Pancreas (tissue), 10 donors: Measurements from ENCODE around the gene PHAF1. TPM values are rescaled to one million over a fixed set of nuclear protein-coding genes. Genes with fewer than 3 reads are reported as not detected.
A peak's percentile ranks its signal among the peaks of the same experiment; 100 is the strongest.

Source experiments
- ATAC-seq, 4 donors: fragments of 200-7000 bp; cut with Tn5 transposase; one replicate each; pipeline versions ENCODE4 v1.8.0 to v1.9.1; 2020; ENCODE audit warnings: mild to moderate bottlenecking in 4 of 4, moderate library complexity in 4 of 4
- DNase-seq, 6 donors: peaks; one replicate each; pipeline ENCODE4 v3.0.0-alpha.2; 2020
- FAIRE-seq: peaks from 2 replicates; lab custom pipeline; 2012; peaks lifted over from hg19 to GRCh38; lab: Jason Lieb, UNC
- H3K27ac ChIP-seq, 4 donors: fragments of 200-600 bp; sonication (generic); 1 replicate in 3 of 4; 2 replicates in 1 of 4; pipeline versions ENCODE4 v1.5.0 to v1.8.0; 2020
- H3K27me3 ChIP-seq, 4 donors: fragments of 200-600 bp; one replicate each; pipeline ENCODE4 v1.8.0; 2021
- H3K36me3 ChIP-seq, 3 donors: fragments of 200-600 bp; sonication (generic) in 1 of 3; one replicate each; pipeline versions ENCODE4 v1.5.0 to v1.8.0; 2020 to 2021
- H3K4me1 ChIP-seq, 3 donors: fragments of 200-600 bp; one replicate each; pipeline ENCODE4 v1.8.0; 2021
- H3K4me3 ChIP-seq, 4 donors: fragments of 200-600 bp; sonication (generic) in 2 of 4; one replicate each; pipeline versions ENCODE4 v1.5.0 to v1.8.0; 2020 to 2021
- H3K9me3 ChIP-seq, 4 donors: fragments of 200-600 bp; one replicate each; pipeline ENCODE4 v1.8.0; 2021
- CTCF ChIP-seq, 4 donors: fragments of 200-600 bp; sonication (generic) in 3 of 4; IDR thresholded peaks; one replicate each; pipeline versions ENCODE4 v1.5.0 to v1.8.0; 2021; ENCODE audit warnings: antibody characterized with exemption in 4 of 4
- WGBS, 2 donors: extraction: QIAGEN DNeasy Blood & Tissue Kit; methylation state at CpG; one replicate each; pipeline ENCODE4 v1.1.7; 2013; 5-methylcytosine and 5-hydroxymethylcytosine counted together
- intact Hi-C, 3 donors: fragments of 100-400 bp; cut with DNase I; formaldehyde crosslinking; loops; one replicate each; pipeline versions ENCODE4 v1.11.1 to v1.14.2; 2022
- polyA plus RNA-seq, 2 donors: library from polyadenylated mRNA; stranded (reverse); fragments of 200-250 nt; gene quantifications; one replicate each; pipeline ENCODE4 v1.2.3, GENCODE V29; 2013
- total RNA-seq, 6 donors: library from RNA; stranded (reverse); fragmentation: NEBNext Ultra II Directional in 4 of 6; extraction: Animal tissue kit (Norgen Biotek cat#: 25700) in 4 of 6; gene quantifications; one replicate each; pipeline versions ENCODE4 v1.2.1 to v1.2.4, GENCODE V29; 2021 to 2023
- donor health status: healthy with polysubstance abuse.
- donor health status: DM: no; HTN: no; CAD: no; lungs with moderate emphysema.
- donor health status: DM: no; HTN: no; CAD: no.
- donor health status: control.
- donor health status: control.
- donor health status: Bipolar disorder and iron deficiency.
- donor health status: DM: yes; HTN: yes; CAD: no.
- donor health status: DM: no; HTN: no; CAD: no.
- donor health status: DM: no; HTN: no; CAD: no.
- donor health status: DM: yes; HTN: yes; CAD: no.

The PHAF1 gene
- total and polyA plus RNA-seq, 8 donors: 2.8 to 8.9 (median 4.9) TPM

- 88 to 93% methylated on average over 4 of the region's 4 CpGs for WGBS, 2 donors
- TF ChIP-seq CTCF (IDR thresholded peaks at IDR 0.05): no peak
- ATAC-seq: no peak
- H3K4me1 ChIP-seq: peaks cover 0 to 6% (median 0%) of the 10 kb centered on the region in 3 donors
- H3K4me3 ChIP-seq: no peak overlapping the region
- H3K27ac ChIP-seq: no peak overlapping the region
- no peak for FAIRE-seq
- no peaks in the 10 kb centered on the region for H3K27me3 ChIP-seq
- DNase-seq: no peak
- intact Hi-C loops: no loop called here
- H3K9me3 ChIP-seq: no peaks in the 10 kb centered on the region
- H3K36me3 ChIP-seq: peaks cover 0 to 5% (median 0%) of the 10 kb centered on the region in 3 donors
Measured at GRCh38 chr16:67101311-67102082, 8.2 kb upstream of the PHAF1 start.

- no peaks in the 10 kb centered on the region for H3K27me3 ChIP-seq
- H3K9me3 ChIP-seq: no peaks in the 10 kb centered on the region
- intact Hi-C loops: no loop called here
- 44 to 46% methylated on average over 4 of the region's 4 CpGs for WGBS, 2 donors
- peak in 1 of 6 donors; percentile 33 for DNase-seq
- H3K36me3 ChIP-seq: peaks cover 0 to 5% (median 0%) of the 10 kb centered on the region in 3 donors
- ATAC-seq: peak; percentile 49 to 79 (median 70)
- no peak for FAIRE-seq
- H3K4me3 ChIP-seq: no peak overlapping the region
- TF ChIP-seq CTCF (IDR thresholded peaks at IDR 0.05): peak in 1 of 4 donors; percentile 20
- H3K27ac ChIP-seq: no peak overlapping the region
- peaks cover 0 to 6% (median 0%) of the 10 kb centered on the region in 3 donors for H3K4me1 ChIP-seq
Measured at GRCh38 chr16:67104061-67104460, 5.7 kb upstream of the PHAF1 start.

- Histone ChIP-seq H3K9me3 (no peaks in the 10 kb centered on the region), H3K4me1 (peaks cover 0 to 9% (median 0%) of the 10 kb centered on the region in 3 donors), H3K4me3 (no peak overlapping the region), H3K36me3 (peaks cover 0 to 5% (median 0%) of the 10 kb centered on the region in 3 donors), H3K27ac (no peak overlapping the region), H3K27me3 (no peaks in the 10 kb centered on the region)
- DNase-seq (no peak), FAIRE-seq (no peak), ATAC-seq (no peak)
- WGBS, 2 donors: 84 to 85% methylated on average over 6 of the region's 6 CpGs
- no peak for TF ChIP-seq CTCF (IDR thresholded peaks at IDR 0.05)
- intact Hi-C loops: no loop called here
Measured at GRCh38 chr16:67104845-67105244, 4.9 kb upstream of the PHAF1 start.

- 64 to 82% methylated on average over 2 of the region's 2 CpGs for WGBS, 2 donors
- DNase-seq: no peak
- intact Hi-C loops: no loop called here
- peaks cover 0 to 2% (median 0%) of the 10 kb centered on the region in 3 donors for H3K36me3 ChIP-seq
- H3K4me1 ChIP-seq: peaks cover 0 to 9% (median 0%) of the 10 kb centered on the region in 3 donors
- H3K27ac ChIP-seq: no peak overlapping the region
- no peaks in the 10 kb centered on the region for H3K9me3 ChIP-seq
- ATAC-seq: no peak
- no peak for TF ChIP-seq CTCF (IDR thresholded peaks at IDR 0.05)
- no peak overlapping the region for H3K4me3 ChIP-seq
- FAIRE-seq: no peak
- H3K27me3 ChIP-seq: no peaks in the 10 kb centered on the region
Measured at GRCh38 chr16:67105246-67105645, 4.5 kb upstream of the PHAF1 start.

- 36 to 60% methylated on average over 5 of the region's 5 CpGs for WGBS, 2 donors
- Histone ChIP-seq H3K9me3 (no peaks in the 10 kb centered on the region), H3K27ac (no peak overlapping the region), H3K36me3 (no peaks in the 10 kb centered on the region), H3K27me3 (no peaks in the 10 kb centered on the region), H3K4me3 (no peak overlapping the region), H3K4me1 (peaks cover 0 to 13% (median 0%) of the 10 kb centered on the region in 3 donors)
- no peak for TF ChIP-seq CTCF (IDR thresholded peaks at IDR 0.05)
- intact Hi-C loops: no loop called here
- ATAC-seq (no peak), DNase-seq (no peak), FAIRE-seq (no peak)
Measured at GRCh38 chr16:67105881-67106280, 3.9 kb upstream of the PHAF1 start.
